WTC11 (cell line): ENCODE results near the gene MEGF6. TPM values are rescaled to one million over a fixed set of nuclear protein-coding genes. Genes with fewer than 3 reads are reported as not detected.

Source experiments
- ATAC-seq: fragments of 200-7000 bp; cut with Tn5 transposase; 2 replicates; pipeline ENCODE4 v1.10.0; 2021; ENCODE audit warnings: mild to moderate bottlenecking, moderate library complexity
- CTCF ChIA-PET: fragments of 300-600 bp; sonication (Branson Sonifier 250); formaldehyde crosslinking; loops from one replicate; lab custom pipeline; 2021; ENCODE audit warnings: antibody characterized with exemption; lab: Charles Lee
- POLR2A ChIA-PET: fragments of 350-600 bp; sonication (Branson Sonifier 250); formaldehyde crosslinking; loops from one replicate; lab custom pipeline; 2021; ENCODE audit warnings: antibody characterized with exemption; lab: Charles Lee
- DNase-seq: peaks from one replicate; pipeline ENCODE4 v3.0.0; 2021; ENCODE audit warnings: low spot score
- H3K27ac Mint-ChIP-seq: 2 replicates; pipeline ENCODE4 v1.8.0; 2021; ENCODE audit warnings: mixed read lengths
- H3K27me3 Mint-ChIP-seq: 2 replicates; pipeline ENCODE4 v1.8.0; 2021; ENCODE audit warnings: low read depth, mild to moderate bottlenecking, moderate library complexity, mixed read lengths
- H3K36me3 Mint-ChIP-seq: 2 replicates; pipeline ENCODE4 v1.8.0; 2021; ENCODE audit warnings: mixed read lengths
- H3K4me1 Mint-ChIP-seq: 2 replicates; pipeline ENCODE4 v1.8.0; 2022; ENCODE audit warnings: mixed read lengths
- H3K4me3 Mint-ChIP-seq: 2 replicates; pipeline ENCODE4 v1.8.0; 2021; ENCODE audit warnings: mild to moderate bottlenecking, moderate library complexity, mixed read lengths
- H3K9me3 Mint-ChIP-seq: 2 replicates; pipeline ENCODE4 v1.8.0; 2021; ENCODE audit warnings: mixed read lengths
- AR ChIP-seq: fragments of 250-450 bp; sonication (Bioruptor Pico); IDR thresholded peaks from 2 replicates; pipeline ENCODE4 v1.9.0; 2021; ENCODE audit warnings: mild to moderate bottlenecking
- CTCF ChIP-seq: fragments of 200-600 bp; IDR thresholded peaks from 2 replicates; pipeline ENCODE4 v1.8.0; 2022; ENCODE audit warnings: antibody characterized with exemption
- EMX1 ChIP-seq: fragments of 250-450 bp; sonication (Bioruptor Pico); IDR thresholded peaks from 2 replicates; pipeline ENCODE4 v1.8.0; 2021; ENCODE audit warnings: mild to moderate bottlenecking
- ERG ChIP-seq: fragments of 250-450 bp; sonication (Bioruptor Pico); IDR thresholded peaks from 2 replicates; pipeline ENCODE4 v1.8.0; 2021; ENCODE audit warnings: mild to moderate bottlenecking
- ETV6 ChIP-seq: sonication (generic); formaldehyde crosslinking; IDR thresholded peaks from 2 replicates; pipeline ENCODE4 v1.8.1; 2022; ENCODE audit warnings: mild to moderate bottlenecking, missing genetic modification reagents
- GRHL2 ChIP-seq: fragments of 250-450 bp; sonication (Bioruptor Pico); IDR thresholded peaks from 2 replicates; pipeline ENCODE4 v1.8.0; 2022; ENCODE audit warnings: mild to moderate bottlenecking, moderate library complexity; ENCODE audit not compliant: insufficient replicate concordance, severe bottlenecking
- IRF1 ChIP-seq: sonication (generic); formaldehyde crosslinking; IDR thresholded peaks from 2 replicates; pipeline ENCODE4 v1.8.0; 2023; ENCODE audit warnings: missing genetic modification reagents
- JAZF1 ChIP-seq: fragments of 250-450 bp; sonication (Bioruptor Pico); IDR thresholded peaks from 2 replicates; pipeline ENCODE4 v1.9.0; 2021; ENCODE audit warnings: moderate library complexity, mild to moderate bottlenecking, inconsistent platforms
- KAT7 ChIP-seq: sonication (generic); formaldehyde crosslinking; IDR thresholded peaks from 2 replicates; pipeline ENCODE4 v1.8.1; 2023; ENCODE audit warnings: missing genetic modification reagents, mild to moderate bottlenecking, borderline replicate concordance
- NFATC4 ChIP-seq: fragments of 250-450 bp; sonication (Bioruptor Pico); IDR thresholded peaks from 2 replicates; pipeline ENCODE4 v1.9.0; 2021; ENCODE audit warnings: mild to moderate bottlenecking
- PREB ChIP-seq: sonication (generic); formaldehyde crosslinking; IDR thresholded peaks from 2 replicates; pipeline ENCODE4 v1.8.1; 2022; ENCODE audit warnings: mild to moderate bottlenecking, missing genetic modification reagents, moderate library complexity, borderline replicate concordance
- RORB ChIP-seq: fragments of 250-450 bp; sonication (Bioruptor Pico); IDR thresholded peaks from 2 replicates; pipeline ENCODE4 v1.9.0; 2021; ENCODE audit warnings: mild to moderate bottlenecking
- ZBTB21 ChIP-seq: sonication (generic); formaldehyde crosslinking; IDR thresholded peaks from 2 replicates; pipeline ENCODE4 v1.8.1; 2023; ENCODE audit warnings: mild to moderate bottlenecking, missing genetic modification reagents, borderline replicate concordance
- ZBTB43 ChIP-seq: sonication (generic); formaldehyde crosslinking; IDR thresholded peaks from 2 replicates; pipeline ENCODE4 v1.8.1; 2023; ENCODE audit warnings: mild to moderate bottlenecking, missing genetic modification reagents
- ZNF138 ChIP-seq: sonication (generic); formaldehyde crosslinking; conservative IDR thresholded peaks from 2 replicates; pipeline ENCODE4 v1.8.1; 2022; ENCODE audit warnings: mild to moderate bottlenecking, moderate library complexity, missing genetic modification reagents
- ZNF317 ChIP-seq: sonication (generic); formaldehyde crosslinking; IDR thresholded peaks from 2 replicates; pipeline ENCODE4 v1.8.1; 2023; ENCODE audit warnings: low read depth, mild to moderate bottlenecking, moderate library complexity, missing genetic modification reagents, borderline replicate concordance
- ZNF416 ChIP-seq: fragments of 250-450 bp; sonication (Bioruptor Pico); IDR thresholded peaks from 2 replicates; pipeline ENCODE4 v1.9.0; 2021; ENCODE audit warnings: mild to moderate bottlenecking, inconsistent platforms
- ZSCAN18 ChIP-seq: fragments of 250-450 bp; sonication (Bioruptor Pico); IDR thresholded peaks from 2 replicates; pipeline ENCODE4 v2.1.2; 2022; ENCODE audit warnings: mild to moderate bottlenecking, moderate library complexity
- total RNA-seq: library from RNA; stranded (reverse); gene quantifications from 3 replicates; pipeline ENCODE4 v1.2.3, GENCODE V29; 2021

The MEGF6 gene
- total RNA-seq, 1 experiment from 2014 or later: 24.9 TPM

- TF ChIP-seq ZNF317 (CRISPR knock-in tag) (no peak), KAT7 (CRISPR knock-in tag) (no peak), CTCF (no peak), RORB (CRISPR knock-in tag) (no peak), PREB (CRISPR knock-in tag) (no peak), GRHL2 (CRISPR knock-in tag) (no peak)
Measured at GRCh38 chr1:3636080-3636479, 24.8 kb upstream of the MEGF6 start (continued).

GRCh38 chr1:3634059-3634800, 22.9 kb upstream of the MEGF6 start:
- ATAC-seq: no peak
- H3K9me3 Mint-ChIP-seq: no peaks in the 10 kb centered on the region
- no peak overlapping the region for H3K4me3 Mint-ChIP-seq
- CTCF ChIA-PET: no interaction called here
- no peaks in the 10 kb centered on the region for H3K4me1 Mint-ChIP-seq
- DNase-seq: peak; percentile 6
- TF ChIP-seq ZSCAN18 (no peak), GRHL2 (CRISPR knock-in tag) (no peak), ZBTB21 (no peak), ZNF416 (CRISPR knock-in tag) (no peak), ETV6 (CRISPR knock-in tag) (no peak), NFATC4 (CRISPR knock-in tag) (no peak), ERG (CRISPR knock-in tag) (no peak)
- POLR2A ChIA-PET: no interaction called here
- peaks cover 32% of the 10 kb centered on the region for H3K36me3 Mint-ChIP-seq
- no peaks in the 10 kb centered on the region for H3K27me3 Mint-ChIP-seq
- H3K27ac Mint-ChIP-seq: no peak overlapping the region

- Mint-ChIP-seq H3K4me3 (no peak overlapping the region), H3K36me3 (peaks cover 33% of the 10 kb centered on the region), H3K4me1 (no peaks in the 10 kb centered on the region), H3K27me3 (no peaks in the 10 kb centered on the region), H3K27ac (no peak overlapping the region), H3K9me3 (no peaks in the 10 kb centered on the region)
- ATAC-seq (no peak), DNase-seq (peak; percentile 5)
- ChIA-PET POLR2A (no interaction called here), CTCF (no interaction called here)
- TF ChIP-seq ZBTB43 (CRISPR knock-in tag) (no peak), ETV6 (CRISPR knock-in tag) (no peak), AR (CRISPR knock-in tag) (no peak), ZNF138 (CRISPR knock-in tag) (no peak), EMX1 (CRISPR knock-in tag) (no peak), JAZF1 (CRISPR knock-in tag) (no peak), IRF1 (no peak), GRHL2 (CRISPR knock-in tag) (no peak)
Measured at GRCh38 chr1:3633344-3634058, 22.2 kb upstream of the MEGF6 start.
